ENCODE data around the gene KLHL35. TPM values are rescaled to one million over a fixed set of nuclear protein-coding genes. Genes with fewer than 3 reads are reported as not detected.

KLHL35 gene
- total RNA-seq, 2 experiments from 2014 or later = 0.14 to 0.17 TPM

- no peak overlapping the region for H3K27ac Mint-ChIP-seq
- no peaks in the 10 kb centered on the region for H3K36me3 Mint-ChIP-seq (ENCODE audit: low read depth)
- no peak overlapping the region for H3K4me3 Mint-ChIP-seq
- CTCF ChIA-PET = no interaction called here
- intact Hi-C loops (cut with micrococcal nuclease) = no loop called here
- no peaks in the 10 kb centered on the region for H3K9me3 Mint-ChIP-seq
- no peak for DNase-seq
- peaks cover 5% of the 10 kb centered on the region for H3K4me1 Mint-ChIP-seq (ENCODE audit: low read depth)
- H3K27me3 Mint-ChIP-seq (ENCODE audit: low read depth) = peaks cover 28% of the 10 kb centered on the region
Measured at GRCh38 chr11:75435571-75435925, 2.5 kb upstream of the KLHL35 start.

- H3K4me3 Mint-ChIP-seq = no peak overlapping the region
Measured at GRCh38 chr11:75434886-75435570, 2.0 kb upstream of the KLHL35 start.

GRCh38 chr11:75434051-75434450 lies 1.0 kb upstream of the KLHL35 start:
- Mint-ChIP-seq H3K27me3 (ENCODE audit: low read depth) (peaks cover 34% of the 10 kb centered on the region), H3K4me3 (no peak overlapping the region), H3K4me1 (ENCODE audit: low read depth) (peaks cover 9% of the 10 kb centered on the region), H3K27ac (no peak overlapping the region), H3K9me3 (no peaks in the 10 kb centered on the region), H3K36me3 (ENCODE audit: low read depth) (peaks cover 3% of the 10 kb centered on the region)
- CTCF ChIA-PET = interaction anchor here (0.8 to 1.8 kb wide), 2 partner anchors 46 to 99 kb away, joined by 3 to 7 read pairs; no protein-coding TSS in a partner anchor
- intact Hi-C loops (cut with micrococcal nuclease) = loop anchor here (5.0 kb wide), 1 partner anchor 37 kb away; the partner anchor contains the start of gene RPS3
- no peak for DNase-seq

More at GRCh38 chr11:75434886-75435570, 2.0 kb upstream of the KLHL35 start:
- no peak for DNase-seq
- CTCF ChIA-PET = interaction anchor here (1.8 kb wide), 1 partner anchor 47 kb away, joined by 7 read pairs; no protein-coding TSS in a partner anchor
- H3K4me1 Mint-ChIP-seq (ENCODE audit: low read depth) = peaks cover 6% of the 10 kb centered on the region
- no peak overlapping the region for H3K27ac Mint-ChIP-seq
- no peaks in the 10 kb centered on the region for H3K9me3 Mint-ChIP-seq
- H3K27me3 Mint-ChIP-seq (ENCODE audit: low read depth) = peaks cover 30% of the 10 kb centered on the region
- no peaks in the 10 kb centered on the region for H3K36me3 Mint-ChIP-seq (ENCODE audit: low read depth)
- intact Hi-C loops (cut with micrococcal nuclease) = loop anchor here (5.0 kb wide), 1 partner anchor 38 kb away; the partner anchor contains the start of gene RPS3

GRCh38 chr11:75433443-75433842 lies 440 bp upstream of the KLHL35 start:
- CTCF ChIA-PET = interaction anchor here (0.8 to 1.8 kb wide), 3 partner anchors 18 to 99 kb away, joined by 3 to 7 read pairs (median 5); no protein-coding TSS in a partner anchor
- Mint-ChIP-seq H3K9me3 (no peaks in the 10 kb centered on the region), H3K27me3 (ENCODE audit: low read depth) (peaks cover 39% of the 10 kb centered on the region), H3K36me3 (ENCODE audit: low read depth) (peaks cover 3% of the 10 kb centered on the region), H3K4me3 (no peak overlapping the region), H3K27ac (no peak overlapping the region), H3K4me1 (ENCODE audit: low read depth) (peaks cover 13% of the 10 kb centered on the region)
- intact Hi-C loops (cut with micrococcal nuclease) = loop anchor here (5.0 kb wide), 1 partner anchor 36 kb away; the partner anchor contains the start of gene RPS3
- no peak for DNase-seq

GRCh38 chr11:75431533-75432525 lies 1.2 kb downstream of the KLHL35 start:
- H3K36me3 Mint-ChIP-seq (ENCODE audit: low read depth) = peaks cover 3% of the 10 kb centered on the region
- DNase-seq = no peak
- no peaks in the 10 kb centered on the region for H3K9me3 Mint-ChIP-seq
- peaks cover 42% of the 10 kb centered on the region for H3K27me3 Mint-ChIP-seq (ENCODE audit: low read depth)
- intact Hi-C loops (cut with micrococcal nuclease) = loop anchor here (5.0 kb wide), 1 partner anchor 35 kb away; the partner anchor contains the start of gene RPS3
- no peak overlapping the region for H3K4me3 Mint-ChIP-seq
- CTCF ChIA-PET = interaction anchor here (0.9 to 1.4 kb wide), 5 partner anchors 13 to 152 kb away, joined by 3 to 6 read pairs (median 3); no protein-coding TSS in a partner anchor
- H3K27ac Mint-ChIP-seq = no peak overlapping the region
- peaks cover 13% of the 10 kb centered on the region for H3K4me1 Mint-ChIP-seq (ENCODE audit: low read depth)

- H3K36me3 Mint-ChIP-seq (ENCODE audit: low read depth) = peaks cover 3% of the 10 kb centered on the region
- H3K27ac Mint-ChIP-seq = no peak overlapping the region
- CTCF ChIA-PET = interaction anchor here (0.9 to 1.4 kb wide), 4 partner anchors 42 to 190 kb away, joined by 3 read pairs; no protein-coding TSS in a partner anchor
- intact Hi-C loops (cut with micrococcal nuclease) = loop anchor here (5.0 kb wide), 1 partner anchor 34 kb away; the partner anchor contains the start of gene RPS3
- no peaks in the 10 kb centered on the region for H3K9me3 Mint-ChIP-seq
- H3K4me3 Mint-ChIP-seq = peak overlapping the region; percentile 67
- DNase-seq = no peak
- H3K27me3 Mint-ChIP-seq (ENCODE audit: low read depth) = peaks cover 42% of the 10 kb centered on the region
- peaks cover 13% of the 10 kb centered on the region for H3K4me1 Mint-ChIP-seq (ENCODE audit: low read depth)
Measured at GRCh38 chr11:75430714-75431532, 2.1 kb downstream of the KLHL35 start.

- Mint-ChIP-seq H3K36me3 (ENCODE audit: low read depth) (peaks cover 3% of the 10 kb centered on the region), H3K4me3 (peak overlapping the region; percentile 67), H3K27me3 (ENCODE audit: low read depth) (peaks cover 42% of the 10 kb centered on the region), H3K27ac (no peak overlapping the region), H3K9me3 (no peaks in the 10 kb centered on the region), H3K4me1 (ENCODE audit: low read depth) (peaks cover 13% of the 10 kb centered on the region)
- intact Hi-C loops (cut with micrococcal nuclease) = loop anchor here (5.0 kb wide), 1 partner anchor 33 kb away; the partner anchor contains the start of gene RPS3
- CTCF ChIA-PET = interaction anchor here (0.7 to 2.1 kb wide), 4 partner anchors 14 to 287 kb away, joined by 3 to 6 read pairs (median 3); no protein-coding TSS in a partner anchor
- DNase-seq = peak; percentile 46
Measured at GRCh38 chr11:75429902-75430713, 2.9 kb downstream of the KLHL35 start.

- H3K4me3 Mint-ChIP-seq = peak overlapping the region; percentile 64
- CTCF ChIA-PET = interaction anchor here (0.7 to 2.1 kb wide), 3 partner anchors 15 to 287 kb away, joined by 3 to 6 read pairs (median 3); no protein-coding TSS in a partner anchor
- H3K4me1 Mint-ChIP-seq (ENCODE audit: low read depth) = peaks cover 13% of the 10 kb centered on the region
- no peaks in the 10 kb centered on the region for H3K9me3 Mint-ChIP-seq
- intact Hi-C loops (cut with micrococcal nuclease) = no loop called here
- peaks cover 42% of the 10 kb centered on the region for H3K27me3 Mint-ChIP-seq (ENCODE audit: low read depth)
- H3K36me3 Mint-ChIP-seq (ENCODE audit: low read depth) = peaks cover 3% of the 10 kb centered on the region
- no peak overlapping the region for H3K27ac Mint-ChIP-seq
- DNase-seq = no peak
Measured at GRCh38 chr11:75429641-75429901, 3.4 kb downstream of the KLHL35 start.

- intact Hi-C loops (cut with micrococcal nuclease) = no loop called here
- peak overlapping the region; percentile 64 for H3K4me3 Mint-ChIP-seq
- no peak overlapping the region for H3K27ac Mint-ChIP-seq
- H3K9me3 Mint-ChIP-seq = no peaks in the 10 kb centered on the region
- CTCF ChIA-PET = interaction anchor here (0.7 to 2.1 kb wide), 5 partner anchors 15 to 286 kb away, joined by 3 to 6 read pairs (median 3); no protein-coding TSS in a partner anchor
- H3K27me3 Mint-ChIP-seq (ENCODE audit: low read depth) = peaks cover 42% of the 10 kb centered on the region
- H3K4me1 Mint-ChIP-seq (ENCODE audit: low read depth) = peaks cover 13% of the 10 kb centered on the region
- no peak for DNase-seq
- peaks cover 3% of the 10 kb centered on the region for H3K36me3 Mint-ChIP-seq (ENCODE audit: low read depth)
Measured at GRCh38 chr11:75428989-75429640, 3.9 kb downstream of the KLHL35 start.

- no peak overlapping the region for H3K27ac Mint-ChIP-seq
- DNase-seq = peak; percentile 79
- H3K4me1 Mint-ChIP-seq (ENCODE audit: low read depth) = peaks cover 13% of the 10 kb centered on the region
- peaks cover 3% of the 10 kb centered on the region for H3K36me3 Mint-ChIP-seq (ENCODE audit: low read depth)
- CTCF ChIA-PET = interaction anchor here (0.8 to 2.1 kb wide), 5 partner anchors 16 to 180 kb away, joined by 3 to 8 read pairs (median 5); no protein-coding TSS in a partner anchor
- intact Hi-C loops (cut with micrococcal nuclease) = no loop called here
- no peaks in the 10 kb centered on the region for H3K9me3 Mint-ChIP-seq
- peaks cover 40% of the 10 kb centered on the region for H3K27me3 Mint-ChIP-seq (ENCODE audit: low read depth)
- H3K4me3 Mint-ChIP-seq = peak overlapping the region; percentile 52
Measured at GRCh38 chr11:75428281-75428724, 4.7 kb downstream of the KLHL35 start.

Data from activated naive CD4-positive, alpha-beta T cell treated with anti-CD3 and anti-CD28 coated beads for 36 hours (primary cell).